Measurements from ENCODE around the gene B4GALT1.

The B4GALT1 gene

GRCh38 chr9:33142535-33142934 is 24.6 kb downstream of the B4GALT1 start:
- TF ChIP-seq CTCF (conservative IDR thresholded peaks at IDR 0.05; ENCODE audit: control insufficient read depth, insufficient read depth, low read depth, low read length) = no peak
- no peak overlapping the region for H3K4me3 ChIP-seq (ENCODE audit: control insufficient read depth, low read depth, low read length)
- DNase-seq (ENCODE audit: low read depth) = no peak

GRCh38 chr9:33140401-33141360 is 26.5 kb downstream of the B4GALT1 start:
- no peak for TF ChIP-seq CTCF (conservative IDR thresholded peaks at IDR 0.05; ENCODE audit: control insufficient read depth, insufficient read depth, low read depth, low read length)
- no peak overlapping the region for H3K4me3 ChIP-seq (ENCODE audit: control insufficient read depth, low read depth, low read length)
- no peak for DNase-seq (ENCODE audit: low read depth)

- no peak overlapping the region for H3K4me3 ChIP-seq (ENCODE audit: control insufficient read depth, low read depth, low read length)
- no peak for TF ChIP-seq CTCF (conservative IDR thresholded peaks at IDR 0.05; ENCODE audit: control insufficient read depth, insufficient read depth, low read depth, low read length)
- peak; percentile 97 for DNase-seq (ENCODE audit: low read depth)
These were observed 27.5 kb downstream of the B4GALT1 start for GRCh38 chr9:33139421-33140228.

GRCh38 chr9:33138768-33139167 is 28.4 kb downstream of the B4GALT1 start:
- TF ChIP-seq CTCF (conservative IDR thresholded peaks at IDR 0.05; ENCODE audit: control insufficient read depth, insufficient read depth, low read depth, low read length) = no peak
- H3K4me3 ChIP-seq (ENCODE audit: control insufficient read depth, low read depth, low read length) = no peak overlapping the region
- no peak for DNase-seq (ENCODE audit: low read depth)

GRCh38 chr9:33137781-33138264 is 29.3 kb downstream of the B4GALT1 start:
- no peak for TF ChIP-seq CTCF (conservative IDR thresholded peaks at IDR 0.05; ENCODE audit: control insufficient read depth, insufficient read depth, low read depth, low read length)
- no peak overlapping the region for H3K4me3 ChIP-seq (ENCODE audit: control insufficient read depth, low read depth, low read length)
- DNase-seq (ENCODE audit: low read depth) = no peak

GRCh38 chr9:33136721-33137670 is 30.1 kb downstream of the B4GALT1 start:
- TF ChIP-seq CTCF (conservative IDR thresholded peaks at IDR 0.05; ENCODE audit: control insufficient read depth, insufficient read depth, low read depth, low read length) = no peak
- no peak for DNase-seq (ENCODE audit: low read depth)
- H3K4me3 ChIP-seq (ENCODE audit: control insufficient read depth, low read depth, low read length) = no peak overlapping the region
